ENCODE results near the gene BTN2A1.

- TF ChIP-seq CTCF (IDR thresholded peaks at IDR 0.05 in 4 of 5, conservative IDR thresholded peaks at IDR 0.05 in 1 of 5) (no peak), POLR2A (IDR thresholded peaks at IDR 0.05) (no peak)
Measured at GRCh38 chr6:26493258-26493657, 35.5 kb downstream of the BTN2A1 start.
